ENCODE data around the gene MUC5B. TPM values are rescaled to one million over a fixed set of nuclear protein-coding genes. Genes with fewer than 3 reads are reported as not detected.

Gene MUC5B
- total and polyA plus RNA-seq, 4 donors = 0.25 TPM; not detected in 3

- Histone ChIP-seq H3K36me3 (ENCODE audit: control insufficient read depth in 1 of 2, insufficient read depth in 2 of 2, low read length in 1 of 2) (no peaks in the 10 kb centered on the region), H3K27ac (ENCODE audit: low read depth in 1 of 2, low read length in 2 of 2) (no peak overlapping the region), H3K4me3 (ENCODE audit: low read length in 2 of 2) (no peak overlapping the region), H3K4me1 (ENCODE audit: control insufficient read depth in 1 of 2, insufficient read depth in 2 of 2, low read length in 2 of 2) (no peaks in the 10 kb centered on the region), H3K9me3 (ENCODE audit: control insufficient read depth, low read length) (no peaks in the 10 kb centered on the region), H3K27me3 (ENCODE audit: control insufficient read depth in 1 of 2, insufficient read depth in 2 of 2, low read length in 1 of 2) (no peaks in the 10 kb centered on the region)
- WGBS, 2 donors = 78 to 84% methylated on average over 21 of the region's 21 CpGs
- intact Hi-C loops (cut with DNase I) = no loop called here
- DNase-seq = peak; percentile 30 to 59
- ATAC-seq (ENCODE audit: low FRiP score) = no peak
These were observed 10.6 kb downstream of the MUC5B start for GRCh38 chr11:1233351-1234053.

GRCh38 chr11:1234054-1234720 is 11.3 kb downstream of the MUC5B start:
- peak; percentile 45 to 66 for DNase-seq

DNA sequence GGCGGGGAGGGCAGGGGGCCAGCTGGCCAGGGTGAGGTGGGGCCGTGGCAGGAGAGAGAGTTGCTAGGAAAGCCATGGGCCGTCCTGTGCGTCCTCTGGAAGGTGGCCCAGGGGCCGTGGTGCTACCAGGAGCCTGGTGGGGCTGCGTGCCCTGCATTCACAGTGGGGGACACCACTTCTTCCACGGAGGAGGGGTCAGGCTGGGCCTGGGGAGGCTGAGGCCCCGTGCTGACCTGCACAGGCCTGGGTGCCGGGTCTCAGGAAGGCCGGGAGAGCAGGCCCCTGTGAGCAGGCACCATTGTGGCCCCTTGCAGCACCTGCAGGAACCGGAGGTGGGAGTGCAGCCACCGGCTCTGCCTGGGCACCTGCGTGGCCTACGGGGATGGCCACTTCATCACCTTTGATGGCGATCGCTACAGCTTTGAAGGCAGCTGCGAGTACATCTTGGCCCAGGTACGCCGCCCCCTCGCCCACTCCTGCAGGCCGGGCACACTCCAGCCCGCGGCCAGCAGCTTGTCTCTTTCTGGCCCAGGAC is 12.0 kb downstream of the MUC5B start:
- H3K36me3 ChIP-seq (ENCODE audit: control insufficient read depth in 1 of 2, insufficient read depth in 2 of 2, low read length in 1 of 2) = no peaks in the 10 kb centered on the region
- ATAC-seq (ENCODE audit: low FRiP score) = no peak
- DNase-seq = peak; percentile 32 to 74
- no peaks in the 10 kb centered on the region for H3K4me1 ChIP-seq (ENCODE audit: control insufficient read depth in 1 of 2, insufficient read depth in 2 of 2, low read length in 2 of 2)
- no peaks in the 10 kb centered on the region for H3K27me3 ChIP-seq (ENCODE audit: control insufficient read depth in 1 of 2, insufficient read depth in 2 of 2, low read length in 1 of 2)
- intact Hi-C loops (cut with DNase I) = no loop called here
- no peaks in the 10 kb centered on the region for H3K9me3 ChIP-seq (ENCODE audit: control insufficient read depth, low read length)
- WGBS, 2 donors = 84 to 85% methylated on average over 21 to 23 of the region's 23 CpGs
- no peak overlapping the region for H3K4me3 ChIP-seq (ENCODE audit: low read length in 2 of 2)
- H3K27ac ChIP-seq (ENCODE audit: low read depth in 1 of 2, low read length in 2 of 2) = no peak overlapping the region

More at GRCh38 chr11:1234054-1234720, 11.3 kb downstream of the MUC5B start:
- intact Hi-C loops (cut with DNase I) = no loop called here
- H3K36me3 ChIP-seq (ENCODE audit: control insufficient read depth in 1 of 2, insufficient read depth in 2 of 2, low read length in 1 of 2) = no peaks in the 10 kb centered on the region
- 75 to 80% methylated on average over 22 of the region's 22 CpGs for WGBS, 2 donors
- H3K4me3 ChIP-seq (ENCODE audit: low read length in 2 of 2) = no peak overlapping the region
- no peaks in the 10 kb centered on the region for H3K9me3 ChIP-seq (ENCODE audit: control insufficient read depth, low read length)
- H3K27ac ChIP-seq (ENCODE audit: low read depth in 1 of 2, low read length in 2 of 2) = no peak overlapping the region
- ATAC-seq (ENCODE audit: low FRiP score) = no peak
- H3K27me3 ChIP-seq (ENCODE audit: control insufficient read depth in 1 of 2, insufficient read depth in 2 of 2, low read length in 1 of 2) = no peaks in the 10 kb centered on the region
- no peaks in the 10 kb centered on the region for H3K4me1 ChIP-seq (ENCODE audit: control insufficient read depth in 1 of 2, insufficient read depth in 2 of 2, low read length in 2 of 2)

- H3K4me1 ChIP-seq (ENCODE audit: control insufficient read depth in 1 of 2, insufficient read depth in 2 of 2, low read length in 2 of 2) = no peaks in the 10 kb centered on the region
- DNase-seq = no peak
- no peaks in the 10 kb centered on the region for H3K36me3 ChIP-seq (ENCODE audit: control insufficient read depth in 1 of 2, insufficient read depth in 2 of 2, low read length in 1 of 2)
- H3K27ac ChIP-seq (ENCODE audit: low read depth in 1 of 2, low read length in 2 of 2) = no peak overlapping the region
- H3K27me3 ChIP-seq (ENCODE audit: control insufficient read depth in 1 of 2, insufficient read depth in 2 of 2, low read length in 1 of 2) = no peaks in the 10 kb centered on the region
- intact Hi-C loops (cut with DNase I) = no loop called here
- H3K4me3 ChIP-seq (ENCODE audit: low read length in 2 of 2) = no peak overlapping the region
- no peaks in the 10 kb centered on the region for H3K9me3 ChIP-seq (ENCODE audit: control insufficient read depth, low read length)
- WGBS, 2 donors = 71 to 80% methylated on average over 23 of the region's 23 CpGs
- no peak for ATAC-seq (ENCODE audit: low FRiP score)
These were observed 12.5 kb downstream of the MUC5B start for GRCh38 chr11:1235306-1235900.

DNA sequence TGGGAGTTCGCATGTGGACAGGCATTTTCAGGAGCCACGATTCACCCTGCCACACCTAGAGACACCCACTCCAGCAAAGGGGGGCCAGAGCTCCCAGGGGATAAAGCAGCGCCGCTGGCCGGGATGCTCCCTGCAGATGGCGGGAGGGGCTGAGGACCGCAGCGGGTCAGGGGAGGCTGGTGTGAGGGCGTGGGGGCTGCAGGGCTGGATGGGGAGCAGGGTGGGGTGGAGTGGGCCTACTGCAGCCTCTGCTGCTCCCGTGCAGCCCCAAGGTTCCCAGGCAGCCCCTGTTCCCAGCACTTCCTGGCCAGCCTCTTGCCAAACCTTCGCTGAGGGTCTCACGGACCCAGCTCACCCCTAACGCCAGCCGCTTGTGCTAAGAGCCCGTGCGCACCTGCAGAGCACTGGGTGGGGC is 13.0 kb downstream of the MUC5B start:
- Histone ChIP-seq H3K4me3 (ENCODE audit: low read length in 2 of 2) (no peak overlapping the region), H3K9me3 (ENCODE audit: control insufficient read depth, low read length) (no peaks in the 10 kb centered on the region), H3K4me1 (ENCODE audit: control insufficient read depth in 1 of 2, insufficient read depth in 2 of 2, low read length in 2 of 2) (no peaks in the 10 kb centered on the region), H3K27ac (ENCODE audit: low read depth in 1 of 2, low read length in 2 of 2) (no peak overlapping the region), H3K27me3 (ENCODE audit: control insufficient read depth in 1 of 2, insufficient read depth in 2 of 2, low read length in 1 of 2) (no peaks in the 10 kb centered on the region), H3K36me3 (ENCODE audit: control insufficient read depth in 1 of 2, insufficient read depth in 2 of 2, low read length in 1 of 2) (no peaks in the 10 kb centered on the region)
- ATAC-seq (ENCODE audit: low FRiP score) = no peak
- peak in 1 of 2 donors; percentile 72 for DNase-seq
- 76 to 78% methylated on average over 15 to 16 of the region's 16 CpGs for WGBS, 2 donors
- intact Hi-C loops (cut with DNase I) = no loop called here

GRCh38 chr11:1236316-1237127 is 13.7 kb downstream of the MUC5B start:
- intact Hi-C loops (cut with DNase I) = no loop called here
- Histone ChIP-seq H3K27ac (ENCODE audit: low read depth in 1 of 2, low read length in 2 of 2) (no peak overlapping the region), H3K27me3 (ENCODE audit: control insufficient read depth in 1 of 2, insufficient read depth in 2 of 2, low read length in 1 of 2) (no peaks in the 10 kb centered on the region), H3K4me1 (ENCODE audit: control insufficient read depth in 1 of 2, insufficient read depth in 2 of 2, low read length in 2 of 2) (no peaks in the 10 kb centered on the region), H3K36me3 (ENCODE audit: control insufficient read depth in 1 of 2, insufficient read depth in 2 of 2, low read length in 1 of 2) (no peaks in the 10 kb centered on the region), H3K4me3 (ENCODE audit: low read length in 2 of 2) (no peak overlapping the region), H3K9me3 (ENCODE audit: control insufficient read depth, low read length) (no peaks in the 10 kb centered on the region)
- ATAC-seq (ENCODE audit: low FRiP score) (no peak), DNase-seq (peak; percentile 41 to 70)
- 89% methylated on average over 36 to 37 of the region's 37 CpGs for WGBS, 2 donors

- no peaks in the 10 kb centered on the region for H3K27me3 ChIP-seq (ENCODE audit: control insufficient read depth in 1 of 2, insufficient read depth in 2 of 2, low read length in 1 of 2)
- peak; percentile 34 to 68 for DNase-seq
- no peak overlapping the region for H3K4me3 ChIP-seq (ENCODE audit: low read length in 2 of 2)
- intact Hi-C loops (cut with DNase I) = no loop called here
- H3K9me3 ChIP-seq (ENCODE audit: control insufficient read depth, low read length) = no peaks in the 10 kb centered on the region
- ATAC-seq (ENCODE audit: low FRiP score) = no peak
- H3K4me1 ChIP-seq (ENCODE audit: control insufficient read depth in 1 of 2, insufficient read depth in 2 of 2, low read length in 2 of 2) = no peaks in the 10 kb centered on the region
- 80 to 86% methylated on average over 13 of the region's 13 CpGs for WGBS, 2 donors
- no peak overlapping the region for H3K27ac ChIP-seq (ENCODE audit: low read depth in 1 of 2, low read length in 2 of 2)
- H3K36me3 ChIP-seq (ENCODE audit: control insufficient read depth in 1 of 2, insufficient read depth in 2 of 2, low read length in 1 of 2) = no peaks in the 10 kb centered on the region
These were observed 14.3 kb downstream of the MUC5B start for GRCh38 chr11:1237128-1237580.

DNA sequence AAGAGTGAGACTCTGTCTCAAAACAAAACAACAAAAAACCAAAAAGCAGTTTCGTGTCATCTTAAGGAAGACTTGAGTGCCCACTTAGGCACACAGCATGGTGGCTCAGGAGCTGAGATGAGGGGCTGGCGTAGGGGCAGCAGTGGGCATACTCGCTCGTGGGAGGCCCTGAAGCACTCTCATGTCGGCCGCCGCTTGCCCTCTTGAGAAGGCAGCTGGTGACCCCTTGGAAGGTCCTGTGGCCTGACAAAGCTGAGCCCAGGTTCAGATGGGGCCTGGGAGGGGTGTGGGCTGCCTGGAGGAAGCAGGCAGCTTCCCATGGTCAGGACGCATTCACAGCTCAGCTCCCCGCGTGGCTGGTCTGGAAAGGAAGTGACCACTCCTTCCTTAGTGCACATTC is 15.0 kb downstream of the MUC5B start:
- intact Hi-C loops (cut with DNase I) = no loop called here
- DNase-seq (peak in 1 of 2 donors; percentile 73), ATAC-seq (ENCODE audit: low FRiP score) (no peak)
- H3K27me3 ChIP-seq (ENCODE audit: control insufficient read depth in 1 of 2, insufficient read depth in 2 of 2, low read length in 1 of 2) = no peaks in the 10 kb centered on the region
- no peaks in the 10 kb centered on the region for H3K9me3 ChIP-seq (ENCODE audit: control insufficient read depth, low read length)
- H3K4me3 ChIP-seq (ENCODE audit: low read length in 2 of 2) = no peak overlapping the region
- H3K36me3 ChIP-seq (ENCODE audit: control insufficient read depth in 1 of 2, insufficient read depth in 2 of 2, low read length in 1 of 2) = no peaks in the 10 kb centered on the region
- no peaks in the 10 kb centered on the region for H3K4me1 ChIP-seq (ENCODE audit: control insufficient read depth in 1 of 2, insufficient read depth in 2 of 2, low read length in 2 of 2)
- H3K27ac ChIP-seq (ENCODE audit: low read depth in 1 of 2, low read length in 2 of 2) = no peak overlapping the region
- 76 to 88% methylated on average over 10 of the region's 10 CpGs for WGBS, 2 donors

All from aorta (tissue), 5 donors.